WTC11 (cell line): ENCODE measurements around the gene ZNF665. TPM values are rescaled to one million over a fixed set of nuclear protein-coding genes. Genes with fewer than 3 reads are reported as not detected.
A peak's percentile ranks its signal among the peaks of the same experiment; 100 is the strongest.

Experiments used
- ATAC-seq: fragments of 200-7000 bp; cut with Tn5 transposase; 2 replicates; pipeline ENCODE4 v1.10.0; 2021; ENCODE audit warnings: mild to moderate bottlenecking, moderate library complexity
- CTCF ChIA-PET: fragments of 300-600 bp; sonication (Branson Sonifier 250); formaldehyde crosslinking; loops from one replicate; lab custom pipeline; 2021; ENCODE audit warnings: antibody characterized with exemption; lab: Charles Lee
- POLR2A ChIA-PET: fragments of 350-600 bp; sonication (Branson Sonifier 250); formaldehyde crosslinking; loops from one replicate; lab custom pipeline; 2021; ENCODE audit warnings: antibody characterized with exemption; lab: Charles Lee
- DNase-seq: peaks from one replicate; pipeline ENCODE4 v3.0.0; 2021; ENCODE audit warnings: low spot score
- H3K27ac Mint-ChIP-seq: 2 replicates; pipeline ENCODE4 v1.8.0; 2021; ENCODE audit warnings: mixed read lengths
- H3K27me3 Mint-ChIP-seq: 2 replicates; pipeline ENCODE4 v1.8.0; 2021; ENCODE audit warnings: low read depth, mild to moderate bottlenecking, moderate library complexity, mixed read lengths
- H3K36me3 Mint-ChIP-seq: 2 replicates; pipeline ENCODE4 v1.8.0; 2021; ENCODE audit warnings: mixed read lengths
- H3K4me1 Mint-ChIP-seq: 2 replicates; pipeline ENCODE4 v1.8.0; 2022; ENCODE audit warnings: mixed read lengths
- H3K4me3 Mint-ChIP-seq: 2 replicates; pipeline ENCODE4 v1.8.0; 2021; ENCODE audit warnings: mild to moderate bottlenecking, moderate library complexity, mixed read lengths
- H3K9me3 Mint-ChIP-seq: 2 replicates; pipeline ENCODE4 v1.8.0; 2021; ENCODE audit warnings: mixed read lengths
- CTCF ChIP-seq: fragments of 200-600 bp; IDR thresholded peaks from 2 replicates; pipeline ENCODE4 v1.8.0; 2022; ENCODE audit warnings: antibody characterized with exemption
- ESRRA ChIP-seq: sonication (generic); formaldehyde crosslinking; IDR thresholded peaks from 2 replicates; pipeline ENCODE4 v1.8.1; 2022; ENCODE audit warnings: mild to moderate bottlenecking, missing genetic modification reagents, borderline replicate concordance
- HMGXB4 ChIP-seq: sonication (generic); formaldehyde crosslinking; IDR thresholded peaks from 2 replicates; pipeline ENCODE4 v1.8.1; 2023; ENCODE audit warnings: mild to moderate bottlenecking, moderate library complexity, missing genetic modification reagents
- NFE2L1 ChIP-seq: sonication (generic); formaldehyde crosslinking; IDR thresholded peaks from 2 replicates; pipeline ENCODE4 v1.8.1; 2023; ENCODE audit warnings: missing genetic modification reagents
- NFYB ChIP-seq: sonication (generic); formaldehyde crosslinking; conservative IDR thresholded peaks from 2 replicates; pipeline ENCODE4 v1.8.0; 2022; ENCODE audit warnings: low read depth, missing genetic modification reagents
- RORB ChIP-seq: fragments of 250-450 bp; sonication (Bioruptor Pico); IDR thresholded peaks from 2 replicates; pipeline ENCODE4 v1.9.0; 2021; ENCODE audit warnings: mild to moderate bottlenecking
- ZNF121 ChIP-seq: sonication (generic); formaldehyde crosslinking; IDR thresholded peaks from 2 replicates; pipeline ENCODE4 v1.8.0; 2023; ENCODE audit warnings: missing genetic modification reagents
- ZNF317 ChIP-seq: sonication (generic); formaldehyde crosslinking; IDR thresholded peaks from 2 replicates; pipeline ENCODE4 v1.8.1; 2023; ENCODE audit warnings: low read depth, mild to moderate bottlenecking, moderate library complexity, missing genetic modification reagents, borderline replicate concordance
- total RNA-seq: library from RNA; stranded (reverse); gene quantifications from 3 replicates; pipeline ENCODE4 v1.2.3, GENCODE V29; 2021
- TF ChIP-seq, protein P1 (sequence below): sonication (generic); formaldehyde crosslinking; IDR thresholded peaks from 2 replicates; pipeline ENCODE4 v1.8.0; 2022; ENCODE audit warnings: missing genetic modification reagents
- TF ChIP-seq, protein P2 (sequence below): fragments of 250-450 bp; sonication (Bioruptor Pico); conservative IDR thresholded peaks from 2 replicates; pipeline ENCODE4 v1.9.0; 2021; ENCODE audit warnings: mild to moderate bottlenecking

The ZNF665 gene
- total RNA-seq, 1 experiment from 2014 or later: 7.5 TPM

DNA sequence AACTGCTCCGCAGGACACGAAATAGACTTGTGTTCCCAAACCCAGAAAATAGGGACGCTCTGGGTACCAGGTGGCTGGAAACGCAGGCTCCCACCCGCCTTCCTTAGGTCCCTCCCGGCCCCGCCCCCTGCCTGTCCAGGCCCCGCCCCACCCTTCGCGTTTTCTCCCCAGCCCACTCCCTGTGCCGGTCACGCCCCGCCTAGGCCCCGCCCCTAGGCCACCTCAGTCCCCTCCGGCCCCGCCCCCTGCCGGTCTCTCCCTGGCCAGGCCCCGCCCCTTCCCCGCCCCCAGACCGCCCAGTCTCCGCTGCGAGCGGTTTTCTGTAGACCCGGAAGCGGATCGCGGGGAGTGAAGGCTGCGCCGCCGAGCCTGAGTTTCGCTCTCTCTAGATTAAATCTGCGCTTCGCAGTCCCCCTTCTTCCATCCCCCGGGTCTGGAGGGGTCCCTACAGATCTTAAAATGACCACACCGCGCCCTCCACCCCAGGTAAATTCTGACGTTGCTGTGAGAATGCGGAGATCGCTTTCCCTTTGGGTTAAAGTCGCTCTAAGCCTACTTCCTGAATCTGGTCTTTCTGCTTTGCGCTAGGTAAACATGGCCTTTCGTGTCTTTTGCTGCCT is 3.7 kb upstream of the ZNF665 start (continued):
- TF ChIP-seq, protein P1, sequence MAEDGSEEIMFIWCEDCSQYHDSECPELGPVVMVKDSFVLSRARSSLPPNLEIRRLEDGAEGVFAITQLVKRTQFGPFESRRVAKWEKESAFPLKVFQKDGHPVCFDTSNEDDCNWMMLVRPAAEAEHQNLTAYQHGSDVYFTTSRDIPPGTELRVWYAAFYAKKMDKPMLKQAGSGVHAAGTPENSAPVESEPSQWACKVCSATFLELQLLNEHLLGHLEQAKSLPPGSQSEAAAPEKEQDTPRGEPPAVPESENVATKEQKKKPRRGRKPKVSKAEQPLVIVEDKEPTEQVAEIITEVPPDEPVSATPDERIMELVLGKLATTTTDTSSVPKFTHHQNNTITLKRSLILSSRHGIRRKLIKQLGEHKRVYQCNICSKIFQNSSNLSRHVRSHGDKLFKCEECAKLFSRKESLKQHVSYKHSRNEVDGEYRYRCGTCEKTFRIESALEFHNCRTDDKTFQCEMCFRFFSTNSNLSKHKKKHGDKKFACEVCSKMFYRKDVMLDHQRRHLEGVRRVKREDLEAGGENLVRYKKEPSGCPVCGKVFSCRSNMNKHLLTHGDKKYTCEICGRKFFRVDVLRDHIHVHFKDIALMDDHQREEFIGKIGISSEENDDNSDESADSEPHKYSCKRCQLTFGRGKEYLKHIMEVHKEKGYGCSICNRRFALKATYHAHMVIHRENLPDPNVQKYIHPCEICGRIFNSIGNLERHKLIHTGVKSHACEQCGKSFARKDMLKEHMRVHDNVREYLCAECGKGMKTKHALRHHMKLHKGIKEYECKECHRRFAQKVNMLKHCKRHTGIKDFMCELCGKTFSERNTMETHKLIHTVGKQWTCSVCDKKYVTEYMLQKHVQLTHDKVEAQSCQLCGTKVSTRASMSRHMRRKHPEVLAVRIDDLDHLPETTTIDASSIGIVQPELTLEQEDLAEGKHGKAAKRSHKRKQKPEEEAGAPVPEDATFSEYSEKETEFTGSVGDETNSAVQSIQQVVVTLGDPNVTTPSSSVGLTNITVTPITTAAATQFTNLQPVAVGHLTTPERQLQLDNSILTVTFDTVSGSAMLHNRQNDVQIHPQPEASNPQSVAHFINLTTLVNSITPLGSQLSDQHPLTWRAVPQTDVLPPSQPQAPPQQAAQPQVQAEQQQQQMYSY (CRISPR knock-in tag): peak; percentile 86

DNA sequence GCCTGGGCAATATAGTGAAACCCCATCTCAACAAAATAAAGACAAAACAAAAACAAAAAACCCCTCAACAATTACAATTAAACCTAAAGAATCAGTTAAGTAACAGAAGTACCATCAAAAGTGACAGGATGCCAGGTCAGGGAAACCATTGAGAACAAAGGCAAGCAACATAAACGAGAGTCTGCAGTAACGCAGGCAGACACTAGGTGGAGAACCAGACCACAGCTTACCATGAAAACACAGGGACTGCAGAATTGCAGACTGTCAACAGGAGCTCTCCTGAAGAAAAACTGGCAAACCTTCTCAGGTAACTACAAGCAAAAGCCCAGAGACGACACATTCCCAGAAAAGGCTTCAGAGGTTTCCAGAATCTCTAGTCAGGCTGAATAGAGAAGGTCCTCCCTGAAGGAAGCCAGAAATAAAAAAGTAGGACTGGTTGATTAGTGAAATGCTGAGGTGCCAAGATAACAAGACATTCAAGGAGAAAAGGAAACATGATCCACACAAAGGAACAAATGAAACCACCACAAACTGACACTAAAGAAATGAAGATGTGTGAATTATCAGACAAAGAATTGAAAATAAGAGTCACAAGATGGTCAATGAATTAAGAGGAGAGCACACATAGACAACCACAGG is 2.2 kb upstream of the ZNF665 start:
- peaks cover 9% of the 10 kb centered on the region for H3K9me3 Mint-ChIP-seq
- CTCF ChIA-PET: interaction anchor here (0.6 to 2.0 kb wide), 37 partner anchors 10 to 1773 kb away, joined by 3 to 17 read pairs (median 5); partner anchors contain the start of genes ZNF347, ZNF525, ZNF677 and ZNF761
- H3K4me3 Mint-ChIP-seq: peak overlapping the region; percentile 24
- no peak for TF ChIP-seq NFE2L1 (CRISPR knock-in tag)
- TF ChIP-seq NFYB (CRISPR knock-in tag): no peak
- peak; percentile 81 for TF ChIP-seq CTCF
- TF ChIP-seq, all 79 proteins: peak for 1
- DNase-seq: peak; percentile 81
- Mint-ChIP-seq H3K4me1 (peaks cover 29% of the 10 kb centered on the region), H3K27me3 (peaks cover 28% of the 10 kb centered on the region), H3K36me3 (peaks cover 8% of the 10 kb centered on the region), H3K27ac (peak overlapping the region; percentile 35; the same call in 1 of the 2 replicates)
- ATAC-seq: peak; percentile 36
- POLR2A ChIA-PET: no interaction called here

GRCh38 chr19:53193535-53194222 is 521 bp upstream of the ZNF665 start:
- Mint-ChIP-seq H3K27ac (no peak overlapping the region), H3K27me3 (peaks cover 28% of the 10 kb centered on the region), H3K36me3 (no peaks in the 10 kb centered on the region), H3K4me3 (peak overlapping the region; percentile 96), H3K4me1 (peaks cover 29% of the 10 kb centered on the region), H3K9me3 (no peaks in the 10 kb centered on the region)
- peak; percentile 95 for TF ChIP-seq ZNF121 (CRISPR knock-in tag)
- no peak for TF ChIP-seq HMGXB4 (CRISPR knock-in tag)
- CTCF ChIA-PET: no interaction called here
- no peak for DNase-seq
- POLR2A ChIA-PET: no interaction called here
- peak; percentile 5 for ATAC-seq

- POLR2A ChIA-PET: no interaction called here
- Mint-ChIP-seq H3K36me3 (no peaks in the 10 kb centered on the region), H3K9me3 (no peaks in the 10 kb centered on the region), H3K4me3 (no peak overlapping the region), H3K27ac (no peak overlapping the region), H3K4me1 (peaks cover 16% of the 10 kb centered on the region), H3K27me3 (peaks cover 12% of the 10 kb centered on the region)
- no peak for ATAC-seq
- no peak for DNase-seq
- CTCF ChIA-PET: interaction anchor here (0.6 to 2.7 kb wide), 2 partner anchors 113 to 197 kb away, joined by 3 to 16 read pairs; no protein-coding TSS in a partner anchor
- TF ChIP-seq, protein P1 (CRISPR knock-in tag): no peak
- no peak for TF ChIP-seq RORB (CRISPR knock-in tag)
- TF ChIP-seq ESRRA (CRISPR knock-in tag): no peak
- TF ChIP-seq ZNF317: no peak
- TF ChIP-seq, protein P2, sequence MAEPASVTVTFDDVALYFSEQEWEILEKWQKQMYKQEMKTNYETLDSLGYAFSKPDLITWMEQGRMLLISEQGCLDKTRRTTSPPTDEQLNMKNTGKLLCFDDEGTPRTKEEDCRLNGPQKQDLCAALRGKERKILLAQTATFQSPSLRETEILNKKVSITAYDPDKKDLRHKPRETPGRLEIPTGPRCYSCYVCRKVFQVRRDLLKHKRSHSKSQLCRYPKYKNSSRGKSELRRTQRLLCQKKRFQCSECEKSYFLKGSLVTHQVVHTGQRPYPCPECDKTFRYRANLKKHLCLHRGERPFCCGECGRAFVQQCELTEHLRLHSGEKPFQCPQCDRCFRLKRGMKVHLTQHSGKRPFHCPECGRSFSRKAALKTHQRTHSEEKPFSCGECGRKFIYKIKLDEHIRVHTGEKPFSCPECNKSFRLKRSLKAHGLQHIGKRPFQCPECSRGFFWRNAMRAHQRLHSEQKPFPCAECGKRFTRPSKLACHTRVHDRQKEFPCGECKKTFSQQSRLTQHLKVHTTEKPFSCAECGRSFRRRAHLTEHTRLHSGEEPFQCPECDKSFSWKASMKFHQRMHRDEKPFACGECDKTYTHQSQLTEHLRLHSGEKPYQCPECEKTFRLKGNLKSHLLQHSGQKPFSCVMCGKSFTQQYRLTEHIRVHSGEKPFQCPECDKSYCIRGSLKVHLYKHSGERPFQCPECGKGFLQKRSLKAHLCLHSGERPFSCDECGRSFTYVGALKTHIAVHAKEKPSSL (CRISPR knock-in tag): no peak
- no peak for TF ChIP-seq HMGXB4 (CRISPR knock-in tag)
Observed at GRCh38 chr19:53190253-53190652, 2.9 kb downstream of the ZNF665 start.
